ENCODE results near the gene SNAP91. TPM values are rescaled to one million over a fixed set of nuclear protein-coding genes. Genes with fewer than 3 reads are reported as not detected.

Gene SNAP91
- polyA plus RNA-seq, 6 donors from 2014 or later, result not detected

GRCh38 chr6:83511901-83512681 lies 196.8 kb downstream of the SNAP91 start, which contains the start of gene PRSS35:
Gene PRSS35 (plus strand): TSS chr6:83512534. CDS start chr6:83523442, 10,908 bp downstream.
- peaks cover 8 to 11% (median 9%) of the 10 kb centered on the region in 3 donors for H3K4me1 Mint-ChIP-seq
- no peak within 1 kb of the TSS for H3K27ac Mint-ChIP-seq
- H3K4me3 Mint-ChIP-seq, result peak within 1 kb of the TSS in 4 of 8 donors; percentile 32 to 65 (median 42)
- H3K9me3 Mint-ChIP-seq, result no peaks in the 10 kb centered on the region
- DNase-seq, result no peak
- H3K27me3 Mint-ChIP-seq, result peaks cover 43 to 62% (median 55%) of the 10 kb centered on the region in 3 donors
- H3K36me3 Mint-ChIP-seq, result no peaks in the 10 kb centered on the region
- ATAC-seq (ENCODE audit: low read depth in 2 of 2), result peak in 1 of 2 donors; percentile 28

- Mint-ChIP-seq H3K27me3 (peaks cover 37 to 59% (median 59%) of the 10 kb centered on the region in 3 donors), H3K4me1 (peaks cover 8 to 11% (median 9%) of the 10 kb centered on the region in 3 donors), H3K4me3 (no peak overlapping the region), H3K27ac (no peak overlapping the region), H3K9me3 (no peaks in the 10 kb centered on the region), H3K36me3 (no peaks in the 10 kb centered on the region)
- ATAC-seq (ENCODE audit: low read depth in 2 of 2) (no peak), DNase-seq (no peak)
Observed at GRCh38 chr6:83511266-83511665, 197.6 kb downstream of the SNAP91 start.

DNA sequence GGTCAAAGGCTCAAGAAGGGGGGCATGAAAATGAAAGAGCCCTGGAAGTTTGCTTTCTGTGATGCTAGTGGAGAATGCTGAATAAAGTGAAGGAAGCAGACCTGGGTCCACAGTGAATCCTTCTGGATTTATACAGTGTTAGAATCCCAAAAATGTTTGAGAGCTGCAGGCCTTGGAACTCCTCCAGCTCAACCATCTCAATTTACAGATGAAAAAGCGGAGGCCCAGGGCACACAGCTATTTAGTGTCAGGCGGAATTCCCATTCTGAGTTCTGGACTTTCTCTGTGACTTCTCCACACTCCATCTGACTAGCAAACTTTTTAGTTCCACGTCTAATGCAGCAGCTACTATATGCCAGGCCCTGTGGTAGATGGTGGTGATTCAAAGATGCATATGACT lies 198.1 kb downstream of the SNAP91 start:
- Mint-ChIP-seq H3K27me3 (peaks cover 37 to 54% (median 54%) of the 10 kb centered on the region in 3 donors), H3K27ac (no peak overlapping the region), H3K36me3 (no peaks in the 10 kb centered on the region), H3K9me3 (no peaks in the 10 kb centered on the region), H3K4me1 (peaks cover 8 to 11% (median 9%) of the 10 kb centered on the region in 3 donors), H3K4me3 (no peak overlapping the region)
- DNase-seq (no peak), ATAC-seq (ENCODE audit: low read depth in 2 of 2) (no peak)

DNA sequence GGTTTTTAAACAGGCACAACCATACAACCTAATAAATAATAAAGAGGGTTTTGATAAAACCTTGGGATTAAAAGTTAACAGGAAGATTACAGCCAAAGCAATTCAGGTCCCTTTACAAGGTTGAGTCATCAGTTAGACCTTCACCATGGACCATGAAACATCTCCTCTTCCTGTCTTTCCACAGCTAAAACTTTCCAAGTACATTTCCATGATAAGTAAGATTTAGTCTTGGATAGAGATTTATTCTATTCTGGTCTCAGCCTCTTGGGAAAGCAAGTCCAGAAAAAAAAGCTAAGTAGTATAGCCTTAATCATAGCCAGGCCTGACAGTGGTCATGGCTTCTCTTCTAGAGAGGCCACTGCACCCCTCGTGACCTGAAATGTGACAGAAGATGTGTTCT lies 199.5 kb downstream of the SNAP91 start:
- no peaks in the 10 kb centered on the region for H3K9me3 Mint-ChIP-seq
- no peak overlapping the region for H3K27ac Mint-ChIP-seq
- peaks cover 8 to 11% (median 9%) of the 10 kb centered on the region in 3 donors for H3K4me1 Mint-ChIP-seq
- ATAC-seq (ENCODE audit: low read depth in 2 of 2), result no peak
- H3K4me3 Mint-ChIP-seq, result no peak overlapping the region
- H3K36me3 Mint-ChIP-seq, result no peaks in the 10 kb centered on the region
- H3K27me3 Mint-ChIP-seq, result peaks cover 32 to 49% (median 49%) of the 10 kb centered on the region in 3 donors
- no peak for DNase-seq

DNA sequence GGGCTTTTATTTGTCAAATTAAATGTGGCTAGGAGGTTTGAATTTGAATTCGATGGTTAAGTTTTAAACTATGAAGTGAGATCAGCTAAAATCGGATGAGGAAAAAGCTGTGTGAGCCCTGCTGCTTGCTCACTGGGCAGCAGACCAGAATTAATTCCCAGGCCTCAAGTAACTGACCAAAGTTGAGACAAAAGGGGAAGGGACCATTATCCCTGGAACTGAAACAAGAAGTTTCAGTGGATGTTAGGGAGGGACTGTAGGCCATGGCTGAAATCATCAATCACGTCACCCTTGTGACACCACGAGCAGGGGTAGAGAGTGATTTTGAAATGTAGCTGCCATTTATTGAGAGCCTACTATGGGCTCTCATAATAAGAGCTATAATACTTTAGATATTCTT lies 203.5 kb downstream of the SNAP91 start:
- Mint-ChIP-seq H3K4me3 (no peak overlapping the region), H3K4me1 (no peaks in the 10 kb centered on the region), H3K9me3 (peaks cover 5 to 19% (median 9%) of the 10 kb centered on the region in 7 donors), H3K27ac (no peak overlapping the region), H3K27me3 (peaks cover 6 to 16% (median 15%) of the 10 kb centered on the region in 3 donors), H3K36me3 (no peaks in the 10 kb centered on the region)
- no peak for ATAC-seq (ENCODE audit: low read depth in 2 of 2)
- DNase-seq, result no peak

Other genes with a start within 250 kb of the SNAP91 start
- not detected for gene PRSS35, start 196.6 kb downstream of the SNAP91 start, polyA plus RNA-seq (ENCODE audit: low read depth in 6 of 6)
- gene RIPPLY2, start 144.3 kb upstream of the SNAP91 start, polyA plus RNA-seq (ENCODE audit: low read depth in 6 of 6), result not detected
- gene CYB5R4, start 150.6 kb upstream of the SNAP91 start, polyA plus RNA-seq (ENCODE audit: low read depth in 6 of 6), result 10 to 100 TPM; 69.3 to 83.5 (median 72.4) TPM

All from naive B cell (primary cell).